ENCODE data around the gene P2RX3.

GRCh38 chr11:57357310-57357709, 19.2 kb downstream of the P2RX3 start:
- TF ChIP-seq, protein P1, sequence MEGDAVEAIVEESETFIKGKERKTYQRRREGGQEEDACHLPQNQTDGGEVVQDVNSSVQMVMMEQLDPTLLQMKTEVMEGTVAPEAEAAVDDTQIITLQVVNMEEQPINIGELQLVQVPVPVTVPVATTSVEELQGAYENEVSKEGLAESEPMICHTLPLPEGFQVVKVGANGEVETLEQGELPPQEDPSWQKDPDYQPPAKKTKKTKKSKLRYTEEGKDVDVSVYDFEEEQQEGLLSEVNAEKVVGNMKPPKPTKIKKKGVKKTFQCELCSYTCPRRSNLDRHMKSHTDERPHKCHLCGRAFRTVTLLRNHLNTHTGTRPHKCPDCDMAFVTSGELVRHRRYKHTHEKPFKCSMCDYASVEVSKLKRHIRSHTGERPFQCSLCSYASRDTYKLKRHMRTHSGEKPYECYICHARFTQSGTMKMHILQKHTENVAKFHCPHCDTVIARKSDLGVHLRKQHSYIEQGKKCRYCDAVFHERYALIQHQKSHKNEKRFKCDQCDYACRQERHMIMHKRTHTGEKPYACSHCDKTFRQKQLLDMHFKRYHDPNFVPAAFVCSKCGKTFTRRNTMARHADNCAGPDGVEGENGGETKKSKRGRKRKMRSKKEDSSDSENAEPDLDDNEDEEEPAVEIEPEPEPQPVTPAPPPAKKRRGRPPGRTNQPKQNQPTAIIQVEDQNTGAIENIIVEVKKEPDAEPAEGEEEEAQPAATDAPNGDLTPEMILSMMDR (conservative IDR thresholded peaks at IDR 0.05), result no peak
- TF ChIP-seq EZH2 (IDR thresholded peaks at IDR 0.05; ENCODE audit: low read depth), result no peak

Data from PC-9 (cell line).